GM18517 (cell line): ENCODE results near the gene CTDSPL2.
"Not testable (repeated sequence)": the region's sequence is repeated elsewhere in the genome, so short reads cannot be mapped to it uniquely, and the experiment has no call there.

Experiments
- ATAC-seq: cut with Tn5 transposase; IDR thresholded peaks from one replicate; pipeline ENCODE4 v1.9.1; 2021; ENCODE audit warnings: mild to moderate bottlenecking, moderate library complexity; ENCODE audit not compliant: unreplicated experiment

Gene CTDSPL2

GRCh38 chr15:44482090-44482489, 54.7 kb downstream of the CTDSPL2 start:
- ATAC-seq: no peak

GRCh38 chr15:44485880-44486279, 58.5 kb downstream of the CTDSPL2 start:
- ATAC-seq: no peak

- ATAC-seq: no peak
These were observed 62.0 kb downstream of the CTDSPL2 start for GRCh38 chr15:44489464-44489863.

GRCh38 chr15:44490622-44491021, 63.2 kb downstream of the CTDSPL2 start:
- ATAC-seq: no peak

- no peak for ATAC-seq
These were observed 64.6 kb downstream of the CTDSPL2 start for GRCh38 chr15:44492040-44492439.

- no peak for ATAC-seq
These were observed 65.2 kb downstream of the CTDSPL2 start for GRCh38 chr15:44492672-44493071.

- ATAC-seq: no peak
These were observed 68.1 kb downstream of the CTDSPL2 start for GRCh38 chr15:44495562-44495961.

GRCh38 chr15:44500555-44500954, 73.1 kb downstream of the CTDSPL2 start:
- ATAC-seq: no peak

- no peak for ATAC-seq
These were observed 74.4 kb downstream of the CTDSPL2 start for GRCh38 chr15:44501768-44502366.

- no peak for ATAC-seq
These were observed 89.0 kb downstream of the CTDSPL2 start for GRCh38 chr15:44516436-44516835.

- no peak for ATAC-seq
These were observed 92.1 kb downstream of the CTDSPL2 start for GRCh38 chr15:44519537-44519936.

- ATAC-seq: no peak
These were observed 97.6 kb downstream of the CTDSPL2 start for GRCh38 chr15:44525018-44525417.

GRCh38 chr15:44527241-44527640, 99.8 kb downstream of the CTDSPL2 start:
- ATAC-seq: no peak

GRCh38 chr15:44529864-44530604, 102.6 kb downstream of the CTDSPL2 start:
- ATAC-seq: no peak

- ATAC-seq: no peak
These were observed 103.2 kb downstream of the CTDSPL2 start for GRCh38 chr15:44530653-44531052.

- ATAC-seq: not testable (repeated sequence)
These were observed 104.8 kb downstream of the CTDSPL2 start for GRCh38 chr15:44532275-44532674.

GRCh38 chr15:44532689-44533088, 105.3 kb downstream of the CTDSPL2 start:
- ATAC-seq: no peak

- ATAC-seq: no peak
These were observed 107.7 kb downstream of the CTDSPL2 start for GRCh38 chr15:44535092-44535491.

- ATAC-seq: peak; percentile 3
These were observed 108.3 kb downstream of the CTDSPL2 start for GRCh38 chr15:44535523-44536301.

- peak; percentile 56 for ATAC-seq
These were observed 109.0 kb downstream of the CTDSPL2 start for GRCh38 chr15:44536302-44536961.
